Skeletal muscle tissue (tissue), 4 donors: Measurements from ENCODE around the gene LDLRAD3. TPM values are rescaled to one million over a fixed set of nuclear protein-coding genes. Genes with fewer than 3 reads are reported as not detected.

Experiments
- H3K27ac ChIP-seq: one replicate; pipeline ENCODE4 v1.7.0; 2013; ENCODE audit warnings: mild to moderate bottlenecking, low read depth, low read length, inconsistent platforms
- H3K27me3 ChIP-seq, 3 donors: one replicate each; pipeline ENCODE4 v1.7.0; 2013; ENCODE audit warnings: low read length in 3 of 3; ENCODE audit not compliant: control insufficient read depth in 3 of 3, insufficient read depth in 3 of 3
- H3K36me3 ChIP-seq, 3 donors: one replicate each; pipeline ENCODE4 v1.7.0; 2013; ENCODE audit warnings: low read length in 3 of 3; ENCODE audit not compliant: control insufficient read depth in 3 of 3, insufficient read depth in 3 of 3
- H3K4me1 ChIP-seq, 3 donors: one replicate each; pipeline ENCODE4 v1.7.0; 2013; ENCODE audit warnings: low read length in 3 of 3, mild to moderate bottlenecking in 3 of 3; ENCODE audit not compliant: control insufficient read depth in 3 of 3, insufficient read depth in 3 of 3
- H3K4me3 ChIP-seq, 3 donors: one replicate each; pipeline ENCODE4 v1.7.0; 2013; ENCODE audit warnings: low read length in 3 of 3
- H3K9ac ChIP-seq, 3 donors: one replicate each; pipeline ENCODE4 v1.7.0; 2013; ENCODE audit warnings: low read length in 3 of 3, mild to moderate bottlenecking in 3 of 3, moderate library complexity in 2 of 3, low read depth in 1 of 3
- H3K9me3 ChIP-seq, 3 donors: one replicate each; pipeline ENCODE4 v1.7.0; 2013; ENCODE audit warnings: low read length in 3 of 3; ENCODE audit not compliant: control insufficient read depth in 3 of 3
- total RNA-seq: library from RNA; depleted of rRNA; stranded (reverse); fragments of >200 nt; gene quantifications from one replicate; pipeline ENCODE4 v1.2.3, GENCODE V29; 2014
- donor health status: Osteomylitis.

Gene LDLRAD3
- total RNA-seq, 1 donor from 2014 or later = 39.1 TPM

- Histone ChIP-seq H3K9ac (no peak overlapping the region), H3K27ac (no peak overlapping the region), H3K4me3 (no peak overlapping the region), H3K4me1 (peaks cover 0 to 5% (median 0%) of the 10 kb centered on the region in 3 donors), H3K27me3 (no peaks in the 10 kb centered on the region), H3K9me3 (no peaks in the 10 kb centered on the region), H3K36me3 (no peaks in the 10 kb centered on the region)
Observed at GRCh38 chr11:36047344-36047743, 103.5 kb downstream of the LDLRAD3 start.

GRCh38 chr11:36048496-36049247 lies 104.8 kb downstream of the LDLRAD3 start:
- peaks cover 0 to 5% (median 0%) of the 10 kb centered on the region in 3 donors for H3K4me1 ChIP-seq
- no peak overlapping the region for H3K4me3 ChIP-seq
- no peak overlapping the region for H3K27ac ChIP-seq
- H3K27me3 ChIP-seq = no peaks in the 10 kb centered on the region
- H3K9me3 ChIP-seq = no peaks in the 10 kb centered on the region
- H3K36me3 ChIP-seq = no peaks in the 10 kb centered on the region
- H3K9ac ChIP-seq = no peak overlapping the region

DNA sequence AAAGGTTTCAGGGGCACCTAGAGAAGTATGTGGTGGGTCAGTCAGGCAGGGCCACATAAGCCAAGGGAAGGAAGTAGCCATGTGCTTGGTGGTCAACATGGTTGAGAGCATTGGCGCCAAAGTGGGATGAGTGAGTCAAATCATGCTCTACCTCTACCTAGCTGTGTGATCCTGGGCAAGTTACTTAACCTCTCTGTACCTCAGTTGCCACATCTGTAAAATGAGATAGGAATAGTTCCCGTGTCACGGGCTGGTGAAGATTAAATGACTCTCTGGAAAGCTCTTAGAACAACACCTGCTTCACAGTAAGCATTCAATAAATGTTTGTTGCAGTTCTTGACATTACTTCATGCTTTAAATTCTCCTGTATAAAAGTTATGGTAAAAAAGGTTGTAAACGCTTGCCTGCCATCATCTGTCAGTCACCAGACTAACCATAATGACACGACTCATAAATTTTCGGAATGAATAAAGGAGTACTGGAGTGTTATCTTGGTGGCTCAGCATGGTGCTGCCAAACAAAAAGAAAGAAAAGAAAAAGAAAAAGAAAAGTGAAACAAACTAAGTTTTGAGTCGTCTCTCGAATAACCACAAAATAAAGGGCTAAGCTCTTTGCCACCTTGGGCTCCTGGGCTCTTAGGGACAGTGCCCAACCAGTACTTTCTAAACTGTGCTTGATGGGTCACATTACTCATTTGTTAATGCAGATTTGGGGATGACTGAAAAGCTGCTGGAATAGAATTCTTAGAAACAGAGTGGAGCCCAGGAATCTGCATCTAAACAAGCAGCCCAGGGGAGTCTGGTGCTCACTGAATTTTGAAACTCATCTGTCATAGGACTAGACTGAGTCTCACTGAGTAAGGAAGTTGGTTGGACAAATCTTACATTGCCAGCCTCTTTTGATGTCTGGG lies 107.6 kb downstream of the LDLRAD3 start:
- Histone ChIP-seq H3K27me3 (no peaks in the 10 kb centered on the region), H3K27ac (no peak overlapping the region), H3K36me3 (no peaks in the 10 kb centered on the region), H3K4me3 (no peak overlapping the region), H3K9ac (no peak overlapping the region), H3K4me1 (peaks cover 0 to 5% (median 0%) of the 10 kb centered on the region in 3 donors), H3K9me3 (no peaks in the 10 kb centered on the region)

DNA sequence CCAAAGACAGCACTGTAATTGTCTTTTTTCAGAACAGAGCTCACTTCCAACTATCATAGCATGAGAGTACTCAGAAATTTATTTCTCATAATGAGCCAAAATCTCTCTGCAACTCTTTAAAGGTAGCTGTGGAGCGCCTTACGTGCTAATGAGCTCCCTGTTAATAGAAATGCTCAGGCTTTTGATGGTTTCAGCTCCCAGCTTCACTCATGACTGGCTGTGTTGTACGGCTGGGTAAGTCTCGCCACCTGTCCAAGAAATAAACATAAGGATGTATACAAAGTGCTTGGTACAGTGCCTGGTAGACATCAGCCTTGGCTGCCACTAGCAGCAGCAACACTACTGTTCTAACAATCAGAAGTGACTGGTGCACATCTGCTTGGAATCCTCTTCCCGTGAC lies 109.4 kb downstream of the LDLRAD3 start:
- H3K9ac ChIP-seq = no peak overlapping the region
- H3K27ac ChIP-seq = no peak overlapping the region
- no peaks in the 10 kb centered on the region for H3K9me3 ChIP-seq

DNA sequence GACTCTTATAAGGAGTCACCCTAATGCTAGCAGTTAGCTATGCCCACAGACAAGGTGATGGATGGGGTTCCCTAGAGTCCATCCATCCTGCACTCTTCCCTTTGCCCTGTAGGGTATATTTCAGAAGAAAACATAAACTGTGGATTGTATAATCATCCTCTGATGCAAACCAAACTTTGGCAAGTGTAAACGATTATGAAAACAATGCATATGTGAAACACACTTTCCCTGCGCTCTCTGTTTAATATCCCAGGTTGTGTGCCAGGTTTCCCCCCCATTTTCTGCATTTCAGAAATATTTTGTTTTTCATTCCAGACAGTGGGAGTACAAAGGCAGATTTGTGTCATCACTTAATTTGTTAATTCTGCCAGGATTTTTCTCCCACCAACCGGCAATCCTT lies 110.0 kb downstream of the LDLRAD3 start:
- Histone ChIP-seq H3K9me3 (no peaks in the 10 kb centered on the region), H3K36me3 (no peaks in the 10 kb centered on the region), H3K4me3 (no peak overlapping the region), H3K27me3 (no peaks in the 10 kb centered on the region), H3K4me1 (peaks cover 0 to 5% (median 3%) of the 10 kb centered on the region in 3 donors), H3K27ac (no peak overlapping the region), H3K9ac (no peak overlapping the region)

More for the DNA sequence above, 109.4 kb downstream of the LDLRAD3 start:
- H3K36me3 ChIP-seq = no peaks in the 10 kb centered on the region
- H3K4me1 ChIP-seq = peaks cover 0 to 11% (median 3%) of the 10 kb centered on the region in 3 donors
- H3K27me3 ChIP-seq = no peaks in the 10 kb centered on the region
- no peak overlapping the region for H3K4me3 ChIP-seq

GRCh38 chr11:36054628-36055027 lies 110.8 kb downstream of the LDLRAD3 start:
- Histone ChIP-seq H3K27me3 (no peaks in the 10 kb centered on the region), H3K36me3 (no peaks in the 10 kb centered on the region), H3K4me3 (no peak overlapping the region), H3K4me1 (peaks cover 0 to 5% (median 3%) of the 10 kb centered on the region in 3 donors), H3K9ac (no peak overlapping the region), H3K9me3 (no peaks in the 10 kb centered on the region), H3K27ac (no peak overlapping the region)

- H3K9ac ChIP-seq = no peak overlapping the region
- H3K36me3 ChIP-seq = no peaks in the 10 kb centered on the region
- no peaks in the 10 kb centered on the region for H3K27me3 ChIP-seq
- H3K4me1 ChIP-seq = peaks cover 0 to 5% (median 3%) of the 10 kb centered on the region in 3 donors
- no peaks in the 10 kb centered on the region for H3K9me3 ChIP-seq
- no peak overlapping the region for H3K27ac ChIP-seq
- no peak overlapping the region for H3K4me3 ChIP-seq
Observed at GRCh38 chr11:36056160-36056751, 112.4 kb downstream of the LDLRAD3 start.

DNA sequence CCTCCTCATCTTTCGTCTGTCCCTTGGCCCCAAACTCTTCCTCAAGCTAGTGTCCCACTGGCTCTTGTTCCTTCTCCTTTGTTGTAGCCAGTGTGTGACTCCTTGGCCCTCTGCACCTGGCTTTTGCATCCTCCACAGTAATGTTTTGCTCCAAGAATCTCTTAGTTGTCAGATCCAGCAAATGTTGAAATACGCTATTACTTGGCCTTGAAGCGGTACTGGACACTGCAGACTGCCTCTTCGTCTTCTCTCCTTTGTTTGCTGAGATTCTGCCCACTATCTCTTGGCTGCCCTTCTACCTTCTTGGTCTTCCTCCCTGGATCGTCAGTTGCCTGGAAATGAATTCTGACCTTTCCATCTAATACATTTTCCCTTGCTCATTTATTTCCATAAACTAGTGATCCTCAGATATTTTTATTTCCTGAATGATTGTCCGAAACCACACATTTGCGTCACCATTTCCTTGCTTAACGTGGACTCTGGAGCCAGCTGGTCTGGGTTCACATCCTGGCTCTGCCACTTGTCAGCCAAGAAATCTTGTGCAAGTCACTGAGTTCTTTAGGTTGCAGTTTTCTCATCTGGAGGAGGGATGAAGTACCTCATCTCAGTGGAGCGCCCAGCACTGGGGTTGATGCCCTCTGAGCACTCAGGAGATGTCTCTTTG lies 113.6 kb downstream of the LDLRAD3 start:
- Histone ChIP-seq H3K4me1 (peaks cover 0 to 5% (median 3%) of the 10 kb centered on the region in 3 donors), H3K36me3 (no peaks in the 10 kb centered on the region), H3K27me3 (no peaks in the 10 kb centered on the region), H3K9me3 (no peaks in the 10 kb centered on the region), H3K4me3 (peak overlapping the region in 1 of 3 donors; percentile 4), H3K9ac (no peak overlapping the region), H3K27ac (peak overlapping the region; percentile 48)

GRCh38 chr11:36059660-36060059 lies 115.8 kb downstream of the LDLRAD3 start:
- Histone ChIP-seq H3K4me1 (peaks cover 0 to 5% (median 3%) of the 10 kb centered on the region in 3 donors), H3K27me3 (no peaks in the 10 kb centered on the region), H3K27ac (no peak overlapping the region), H3K36me3 (no peaks in the 10 kb centered on the region), H3K9ac (no peak overlapping the region), H3K4me3 (no peak overlapping the region), H3K9me3 (no peaks in the 10 kb centered on the region)
